ENCODE measurements around the gene CALHM6.
A peak's percentile ranks its signal among the peaks of the same experiment; 100 is the strongest.

The CALHM6 gene

GRCh38 chr6:116461331-116461931 lies at the start of gene CALHM6:
Gene CALHM6 (plus strand): TSS chr6:116461375. CDS start chr6:116461930, 555 bp downstream.
- no peak for DNase-seq (ENCODE audit: low spot score)

GRCh38 chr6:116412270-116412669 lies 48.9 kb upstream of the CALHM6 start:
- no peak for DNase-seq (ENCODE audit: low spot score)

GRCh38 chr6:116413357-116413756 lies 47.8 kb upstream of the CALHM6 start:
- DNase-seq (ENCODE audit: low spot score), result no peak

- DNase-seq (ENCODE audit: low spot score), result no peak
Measured at GRCh38 chr6:116417661-116418060, 43.5 kb upstream of the CALHM6 start.

- DNase-seq (ENCODE audit: low spot score), result no peak
Measured at GRCh38 chr6:116419069-116419786, 41.9 kb upstream of the CALHM6 start.

- DNase-seq (ENCODE audit: low spot score), result no peak
Measured at GRCh38 chr6:116420341-116420740, 40.8 kb upstream of the CALHM6 start.

GRCh38 chr6:116422238-116422637 lies 38.9 kb upstream of the CALHM6 start:
- no peak for DNase-seq (ENCODE audit: low spot score)

- DNase-seq (ENCODE audit: low spot score), result no peak
Measured at GRCh38 chr6:116424001-116424400, 37.2 kb upstream of the CALHM6 start.

- DNase-seq (ENCODE audit: low spot score), result no peak
Measured at GRCh38 chr6:116426551-116426950, 34.6 kb upstream of the CALHM6 start.

GRCh38 chr6:116429111-116429510 lies 32.1 kb upstream of the CALHM6 start:
- no peak for DNase-seq (ENCODE audit: low spot score)

GRCh38 chr6:116430860-116431259 lies 30.3 kb upstream of the CALHM6 start:
- no peak for DNase-seq (ENCODE audit: low spot score)

GRCh38 chr6:116431964-116432595 lies 29.1 kb upstream of the CALHM6 start:
- DNase-seq (ENCODE audit: low spot score), result no peak

- no peak for DNase-seq (ENCODE audit: low spot score)
Measured at GRCh38 chr6:116433206-116433712, 27.9 kb upstream of the CALHM6 start.

GRCh38 chr6:116434056-116434725 lies 27.0 kb upstream of the CALHM6 start:
- DNase-seq (ENCODE audit: low spot score), result no peak

- DNase-seq (ENCODE audit: low spot score), result no peak
Measured at GRCh38 chr6:116436586-116436985, 24.6 kb upstream of the CALHM6 start.

- DNase-seq (ENCODE audit: low spot score), result no peak
Measured at GRCh38 chr6:116437656-116438055, 23.5 kb upstream of the CALHM6 start.

GRCh38 chr6:116438590-116439448 lies 22.4 kb upstream of the CALHM6 start:
- DNase-seq (ENCODE audit: low spot score), result no peak

GRCh38 chr6:116439522-116440051 lies 21.6 kb upstream of the CALHM6 start:
- DNase-seq (ENCODE audit: low spot score), result no peak

- DNase-seq (ENCODE audit: low spot score), result no peak
Measured at GRCh38 chr6:116443105-116443504, 18.1 kb upstream of the CALHM6 start.

- DNase-seq (ENCODE audit: low spot score), result peak; percentile 34
Measured at GRCh38 chr6:116444092-116444491, 17.1 kb upstream of the CALHM6 start.

GRCh38 chr6:116444575-116444974 lies 16.6 kb upstream of the CALHM6 start:
- DNase-seq (ENCODE audit: low spot score), result no peak
